ENCODE measurements around the gene RFC3. TPM values are rescaled to one million over a fixed set of nuclear protein-coding genes. Genes with fewer than 3 reads are reported as not detected.

RFC3 gene
- total and polyA plus RNA-seq, 9 of the 15 experiments (the other 6 are each of a cell fraction or from before 2014, with no cell fraction given) = 31.3 to 94.0 (median 54.0) TPM

DNA sequence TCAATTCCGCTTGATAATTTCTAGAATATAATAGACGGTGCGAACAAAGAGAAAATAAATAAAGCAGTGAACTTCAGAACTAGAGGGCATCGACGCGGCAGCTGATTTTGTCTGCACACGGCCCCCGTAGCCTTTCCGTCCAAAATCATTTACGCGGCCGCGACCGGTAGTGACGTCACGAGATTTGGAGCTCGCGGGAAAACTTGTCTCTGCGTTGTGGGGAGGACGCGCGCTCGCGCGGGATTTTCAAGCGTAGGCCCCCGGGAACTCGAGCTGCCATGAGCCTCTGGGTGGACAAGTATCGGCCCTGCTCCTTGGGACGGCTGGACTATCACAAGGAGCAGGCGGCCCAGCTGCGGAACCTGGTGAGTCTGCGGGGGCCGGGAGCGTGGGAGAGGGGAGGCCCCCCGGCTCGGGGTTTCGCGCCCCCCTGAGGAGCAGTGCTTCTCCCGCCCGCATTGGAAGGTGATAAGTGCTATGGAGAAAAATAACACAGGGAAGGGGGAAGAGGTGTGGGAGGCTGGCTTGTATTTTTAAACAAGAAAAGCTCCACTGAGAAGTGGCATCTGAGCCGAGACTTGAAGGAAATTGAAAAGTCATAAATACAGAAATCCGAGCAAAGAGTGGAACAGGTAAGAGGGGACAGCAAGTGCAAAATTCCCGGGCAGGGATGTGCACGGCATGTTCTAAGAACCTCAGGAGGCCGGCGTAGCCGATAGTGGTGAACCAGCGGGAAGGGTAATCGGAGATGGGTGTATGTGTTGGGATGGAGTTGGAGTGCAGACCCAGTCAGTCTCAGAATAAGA, at the start of gene RFC3 (continued):
- TF ChIP-seq, protein P1, sequence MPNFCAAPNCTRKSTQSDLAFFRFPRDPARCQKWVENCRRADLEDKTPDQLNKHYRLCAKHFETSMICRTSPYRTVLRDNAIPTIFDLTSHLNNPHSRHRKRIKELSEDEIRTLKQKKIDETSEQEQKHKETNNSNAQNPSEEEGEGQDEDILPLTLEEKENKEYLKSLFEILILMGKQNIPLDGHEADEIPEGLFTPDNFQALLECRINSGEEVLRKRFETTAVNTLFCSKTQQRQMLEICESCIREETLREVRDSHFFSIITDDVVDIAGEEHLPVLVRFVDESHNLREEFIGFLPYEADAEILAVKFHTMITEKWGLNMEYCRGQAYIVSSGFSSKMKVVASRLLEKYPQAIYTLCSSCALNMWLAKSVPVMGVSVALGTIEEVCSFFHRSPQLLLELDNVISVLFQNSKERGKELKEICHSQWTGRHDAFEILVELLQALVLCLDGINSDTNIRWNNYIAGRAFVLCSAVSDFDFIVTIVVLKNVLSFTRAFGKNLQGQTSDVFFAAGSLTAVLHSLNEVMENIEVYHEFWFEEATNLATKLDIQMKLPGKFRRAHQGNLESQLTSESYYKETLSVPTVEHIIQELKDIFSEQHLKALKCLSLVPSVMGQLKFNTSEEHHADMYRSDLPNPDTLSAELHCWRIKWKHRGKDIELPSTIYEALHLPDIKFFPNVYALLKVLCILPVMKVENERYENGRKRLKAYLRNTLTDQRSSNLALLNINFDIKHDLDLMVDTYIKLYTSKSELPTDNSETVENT (CRISPR knock-in tag; IDR thresholded peaks at IDR 0.05) = no peak
- TF ChIP-seq, protein P2, sequence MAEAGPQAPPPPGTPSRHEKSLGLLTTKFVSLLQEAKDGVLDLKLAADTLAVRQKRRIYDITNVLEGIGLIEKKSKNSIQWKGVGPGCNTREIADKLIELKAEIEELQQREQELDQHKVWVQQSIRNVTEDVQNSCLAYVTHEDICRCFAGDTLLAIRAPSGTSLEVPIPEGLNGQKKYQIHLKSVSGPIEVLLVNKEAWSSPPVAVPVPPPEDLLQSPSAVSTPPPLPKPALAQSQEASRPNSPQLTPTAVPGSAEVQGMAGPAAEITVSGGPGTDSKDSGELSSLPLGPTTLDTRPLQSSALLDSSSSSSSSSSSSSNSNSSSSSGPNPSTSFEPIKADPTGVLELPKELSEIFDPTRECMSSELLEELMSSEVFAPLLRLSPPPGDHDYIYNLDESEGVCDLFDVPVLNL (CRISPR knock-in tag; IDR thresholded peaks at IDR 0.05; ENCODE audit: low read depth) = peak; percentile 90; the same call in 1 of the 2 replicates
- TF ChIP-seq ADNP (tag; IDR thresholded peaks at IDR 0.05) (no peak), ZNF431 (CRISPR knock-in tag; IDR thresholded peaks at IDR 0.05) (no peak), GMEB1 (CRISPR knock-in tag; IDR thresholded peaks at IDR 0.05) (peak; percentile 52; the same call in 1 of the 2 replicates), RB1 (IDR thresholded peaks at IDR 0.05; ENCODE audit: low read depth) (no peak), TRIM28 (IDR thresholded peaks at IDR 0.05) (no peak), ARHGAP35 (IDR thresholded peaks at IDR 0.05; ENCODE audit: partially characterized antibody) (peak; percentile 42), SIRT6 (IDR thresholded peaks at IDR 0.05; ENCODE audit: low read depth, low read length) (no peak), HDAC6 (IDR thresholded peaks at IDR 0.05; ENCODE audit: low read depth, low read length) (no peak), MYBL2 (IDR thresholded peaks at IDR 0.05; ENCODE audit: low read depth) (peak; percentile 92), MYBL2 (CRISPR knock-in tag; IDR thresholded peaks at IDR 0.05; ENCODE audit: borderline replicate concordance) (no peak), HSF4 (CRISPR knock-in tag; IDR thresholded peaks at IDR 0.05; ENCODE audit: borderline replicate concordance) (no peak), KHSRP (IDR thresholded peaks at IDR 0.05) (peak; percentile 83), SMAD1 (IDR thresholded peaks at IDR 0.05; ENCODE audit: low read depth, low read length, partially characterized antibody) (no peak)
- TF ChIP-seq, protein P3, sequence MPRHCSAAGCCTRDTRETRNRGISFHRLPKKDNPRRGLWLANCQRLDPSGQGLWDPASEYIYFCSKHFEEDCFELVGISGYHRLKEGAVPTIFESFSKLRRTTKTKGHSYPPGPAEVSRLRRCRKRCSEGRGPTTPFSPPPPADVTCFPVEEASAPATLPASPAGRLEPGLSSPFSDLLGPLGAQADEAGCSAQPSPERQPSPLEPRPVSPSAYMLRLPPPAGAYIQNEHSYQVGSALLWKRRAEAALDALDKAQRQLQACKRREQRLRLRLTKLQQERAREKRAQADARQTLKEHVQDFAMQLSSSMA (CRISPR knock-in tag; IDR thresholded peaks at IDR 0.05) = no peak
- TF ChIP-seq, protein P4, sequence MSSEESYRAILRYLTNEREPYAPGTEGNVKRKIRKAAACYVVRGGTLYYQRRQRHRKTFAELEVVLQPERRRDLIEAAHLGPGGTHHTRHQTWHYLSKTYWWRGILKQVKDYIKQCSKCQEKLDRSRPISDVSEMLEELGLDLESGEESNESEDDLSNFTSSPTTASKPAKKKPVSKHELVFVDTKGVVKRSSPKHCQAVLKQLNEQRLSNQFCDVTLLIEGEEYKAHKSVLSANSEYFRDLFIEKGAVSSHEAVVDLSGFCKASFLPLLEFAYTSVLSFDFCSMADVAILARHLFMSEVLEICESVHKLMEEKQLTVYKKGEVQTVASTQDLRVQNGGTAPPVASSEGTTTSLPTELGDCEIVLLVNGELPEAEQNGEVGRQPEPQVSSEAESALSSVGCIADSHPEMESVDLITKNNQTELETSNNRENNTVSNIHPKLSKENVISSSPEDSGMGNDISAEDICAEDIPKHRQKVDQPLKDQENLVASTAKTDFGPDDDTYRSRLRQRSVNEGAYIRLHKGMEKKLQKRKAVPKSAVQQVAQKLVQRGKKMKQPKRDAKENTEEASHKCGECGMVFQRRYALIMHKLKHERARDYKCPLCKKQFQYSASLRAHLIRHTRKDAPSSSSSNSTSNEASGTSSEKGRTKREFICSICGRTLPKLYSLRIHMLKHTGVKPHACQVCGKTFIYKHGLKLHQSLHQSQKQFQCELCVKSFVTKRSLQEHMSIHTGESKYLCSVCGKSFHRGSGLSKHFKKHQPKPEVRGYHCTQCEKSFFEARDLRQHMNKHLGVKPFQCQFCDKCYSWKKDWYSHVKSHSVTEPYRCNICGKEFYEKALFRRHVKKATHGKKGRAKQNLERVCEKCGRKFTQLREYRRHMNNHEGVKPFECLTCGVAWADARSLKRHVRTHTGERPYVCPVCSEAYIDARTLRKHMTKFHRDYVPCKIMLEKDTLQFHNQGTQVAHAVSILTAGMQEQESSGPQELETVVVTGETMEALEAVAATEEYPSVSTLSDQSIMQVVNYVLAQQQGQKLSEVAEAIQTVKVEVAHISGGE (CRISPR knock-in tag; IDR thresholded peaks at IDR 0.05) = peak in 1 of 3 experiments; percentile 25; a peak in 1 of 6 replicates
